GM19193 (cell line): Measurements from ENCODE around the gene SPATA3.
A peak's percentile ranks its signal among the peaks of the same experiment; 100 is the strongest.

Source experiments
- POLR2A ChIP-seq: IDR thresholded peaks from 4 replicates; pipeline ENCODE4 v1.6.1; 2011; ENCODE audit not compliant: insufficient read depth, insufficient read length; ENCODE audit errors: extremely low read depth

SPATA3 gene

GRCh38 chr2:230995821-230996220, at the start of gene SPATA3:
SPATA3 (plus strand) TSS chr2:230996121; CDS start chr2:230996234, 113 bp downstream.
- no peak for TF ChIP-seq POLR2A

- no peak for TF ChIP-seq POLR2A
These were observed 49.3 kb upstream of the SPATA3 start for GRCh38 chr2:230946429-230947234.

- TF ChIP-seq POLR2A = peak; percentile 0
These were observed 48.7 kb upstream of the SPATA3 start for GRCh38 chr2:230947235-230947576.

GRCh38 chr2:230947908-230948365, 48.0 kb upstream of the SPATA3 start:
- TF ChIP-seq POLR2A = peak; percentile 46

- no peak for TF ChIP-seq POLR2A
These were observed 45.7 kb upstream of the SPATA3 start for GRCh38 chr2:230949966-230950873.

GRCh38 chr2:230950874-230951339, 45.0 kb upstream of the SPATA3 start:
- no peak for TF ChIP-seq POLR2A

GRCh38 chr2:230951396-230951795, 44.5 kb upstream of the SPATA3 start:
- TF ChIP-seq POLR2A = no peak

GRCh38 chr2:230952226-230952956, 43.5 kb upstream of the SPATA3 start:
- no peak for TF ChIP-seq POLR2A

- peak; percentile 43 for TF ChIP-seq POLR2A
These were observed 42.1 kb upstream of the SPATA3 start for GRCh38 chr2:230953845-230954244.

GRCh38 chr2:230954746-230955145, 41.2 kb upstream of the SPATA3 start:
- TF ChIP-seq POLR2A = no peak

- TF ChIP-seq POLR2A = no peak
These were observed 40.7 kb upstream of the SPATA3 start for GRCh38 chr2:230955163-230955737.

- peak; percentile 77 for TF ChIP-seq POLR2A
These were observed 38.8 kb upstream of the SPATA3 start for GRCh38 chr2:230956827-230957755.

- TF ChIP-seq POLR2A = no peak
These were observed 38.0 kb upstream of the SPATA3 start for GRCh38 chr2:230957756-230958391.
